GM18508 (cell line): ENCODE results near the gene DNAJB13.

ENCODE experiments used
- ATAC-seq: cut with Tn5 transposase; IDR thresholded peaks from one replicate; pipeline ENCODE4 v1.9.1; 2021; ENCODE audit warnings: moderate number of reproducible peaks; ENCODE audit not compliant: insufficient read depth, unreplicated experiment

Gene DNAJB13

GRCh38 chr11:74010306-74011300 is 59.8 kb downstream of the DNAJB13 start:
- no peak for ATAC-seq

GRCh38 chr11:74011360-74012073 is 60.7 kb downstream of the DNAJB13 start:
- peak; percentile 58 for ATAC-seq

DNA sequence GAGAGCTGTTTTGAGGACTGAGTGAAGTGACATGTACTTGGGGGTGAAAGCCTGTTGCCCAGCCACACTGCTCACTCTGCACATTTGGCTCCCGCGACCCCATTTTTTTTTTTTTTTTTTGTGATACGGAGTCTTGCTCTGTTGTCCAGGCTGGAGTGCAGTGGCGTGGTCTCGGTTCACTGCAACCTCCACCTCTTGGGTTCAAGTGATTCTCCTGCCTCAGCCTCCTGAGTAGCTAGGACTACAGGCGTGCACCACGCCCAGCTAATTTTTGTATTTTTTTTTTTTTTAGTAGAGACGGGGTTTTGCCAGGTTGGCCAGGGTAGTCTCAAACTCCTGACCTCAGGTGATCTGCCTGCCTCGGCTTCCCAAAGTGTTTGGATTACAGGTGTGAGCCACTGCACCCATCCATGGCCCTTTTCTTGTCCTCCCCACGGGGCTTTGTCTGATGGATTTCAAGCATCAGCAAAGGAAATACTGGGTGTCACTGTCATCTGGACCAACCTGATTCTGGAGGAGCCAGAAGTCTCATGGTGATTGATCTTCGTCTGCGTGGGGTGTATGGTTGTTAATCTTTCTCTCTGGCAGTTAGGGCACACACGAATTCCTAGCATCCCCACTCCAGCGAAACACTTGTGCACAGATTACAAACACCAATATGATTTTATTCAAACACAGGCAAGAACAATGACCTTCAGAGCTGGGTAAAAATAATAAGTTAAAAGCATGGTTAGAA is 61.4 kb downstream of the DNAJB13 start:
- ATAC-seq: no peak

DNA sequence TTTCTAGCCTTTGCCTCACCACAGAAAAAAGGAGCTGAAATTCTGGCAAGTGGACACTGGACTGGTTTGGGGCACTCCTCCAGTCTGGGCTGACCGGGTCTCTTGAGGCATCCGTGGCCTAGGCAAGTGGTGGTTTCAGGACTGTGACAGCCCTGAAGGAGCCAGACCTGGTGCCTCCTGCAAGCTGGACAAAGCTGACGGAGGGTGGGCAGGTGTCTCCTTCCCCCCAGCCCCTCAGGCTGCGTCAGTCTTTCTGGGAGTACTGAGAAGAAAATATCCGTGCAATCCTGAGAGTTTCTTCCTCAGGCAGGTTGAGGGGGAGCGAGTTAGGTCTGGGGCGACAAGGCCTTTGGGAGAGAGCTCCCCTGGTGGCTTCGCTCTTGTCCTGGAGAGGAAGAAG is 62.3 kb downstream of the DNAJB13 start:
- no peak for ATAC-seq

DNA sequence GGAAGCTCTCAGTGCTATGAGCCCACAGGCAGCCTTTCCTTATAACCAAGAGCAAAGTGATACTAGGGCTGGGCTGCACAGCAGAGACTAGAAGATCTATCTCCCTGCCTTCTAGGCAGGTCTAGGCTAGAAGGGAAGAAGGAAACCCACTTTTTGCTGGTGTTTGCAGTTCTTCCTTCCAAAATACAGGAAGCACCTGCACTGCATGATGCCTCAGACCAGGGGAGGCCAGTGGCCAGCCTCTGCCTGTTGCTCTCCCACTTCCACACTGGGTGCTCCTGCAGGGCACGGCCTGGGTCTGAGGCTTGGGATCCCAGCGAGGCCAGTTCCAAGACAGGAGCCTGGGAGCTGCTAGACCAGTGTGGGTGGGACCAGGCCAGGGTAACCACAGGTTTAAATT is 64.1 kb downstream of the DNAJB13 start:
- no peak for ATAC-seq

DNA sequence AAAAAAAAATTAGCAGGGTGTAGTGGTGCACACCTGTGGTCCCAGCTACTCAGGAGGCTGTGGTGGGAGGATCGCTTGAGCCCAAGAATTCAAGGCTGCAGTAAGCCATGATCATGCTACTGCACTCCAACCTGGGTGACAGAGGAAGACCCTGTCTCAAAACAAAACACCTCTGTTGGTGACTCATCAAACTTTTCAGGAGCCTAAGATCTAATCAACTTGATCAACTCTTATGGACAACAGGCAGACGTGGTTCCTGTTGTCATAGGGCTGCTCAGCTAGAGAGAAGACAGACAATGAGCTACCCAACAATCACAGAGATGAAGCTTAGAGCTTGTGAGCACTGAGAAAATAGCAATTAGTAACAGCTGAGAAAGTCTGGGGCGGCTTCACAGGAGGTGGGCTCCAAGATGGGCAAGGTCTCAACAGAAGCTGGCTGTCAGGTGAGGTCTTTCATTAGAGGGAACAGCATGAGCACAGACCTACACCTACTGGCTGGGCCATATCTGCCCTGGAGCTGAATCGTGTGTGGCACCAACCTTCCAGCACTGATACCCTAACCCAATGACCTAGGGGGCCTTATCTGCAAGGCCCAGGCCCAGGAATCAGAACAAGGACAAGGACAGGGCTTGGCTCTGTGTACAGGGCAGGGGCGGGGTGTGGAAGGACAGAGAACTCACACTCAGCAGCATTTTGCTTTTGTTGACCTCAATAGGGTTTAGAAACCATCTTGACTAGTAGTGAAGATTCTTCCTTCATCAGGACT is 65.3 kb downstream of the DNAJB13 start:
- no peak for ATAC-seq

DNA sequence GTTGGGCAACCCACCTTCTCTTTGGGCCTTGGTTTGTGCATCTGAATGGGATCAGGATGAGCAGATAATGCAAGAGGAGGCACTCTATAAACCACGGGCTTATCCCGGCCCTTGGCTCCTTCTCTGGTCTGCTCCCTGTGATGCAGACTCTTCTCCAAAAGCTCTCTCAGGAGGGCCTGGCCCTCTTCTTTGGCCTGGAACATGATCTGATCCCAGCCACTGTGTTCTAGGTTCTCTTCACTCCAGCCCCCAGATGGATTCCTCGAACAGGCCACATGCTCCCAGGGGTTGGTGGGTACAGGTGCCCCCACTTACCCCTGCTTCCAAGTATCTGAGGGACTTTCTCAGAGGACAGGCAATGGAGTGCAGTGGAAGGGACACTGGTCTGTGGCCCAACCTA is 66.8 kb downstream of the DNAJB13 start:
- ATAC-seq: no peak

GRCh38 chr11:74018331-74019005 is 67.6 kb downstream of the DNAJB13 start:
- no peak for ATAC-seq

- ATAC-seq: no peak
These were observed 68.4 kb downstream of the DNAJB13 start for GRCh38 chr11:74019104-74019738.

DNA sequence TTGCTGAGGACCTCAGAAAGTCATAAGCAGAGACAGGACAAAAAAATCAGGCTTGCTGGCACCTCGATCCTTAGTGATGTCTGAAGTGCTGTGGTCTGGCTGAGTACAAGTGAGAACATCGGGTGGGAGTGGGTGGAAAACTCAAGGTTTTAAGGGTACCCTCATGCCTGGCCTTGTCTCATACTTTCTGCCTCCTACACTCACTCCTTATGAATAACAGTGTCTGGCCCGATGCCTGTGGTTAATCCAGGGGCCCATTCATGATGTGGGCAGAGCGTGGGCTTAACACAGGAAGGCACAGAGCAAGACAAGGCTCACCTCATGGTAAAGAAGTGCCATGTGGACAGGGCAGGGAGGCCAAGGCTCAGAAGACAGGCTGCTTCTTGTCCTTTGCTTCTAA is 69.0 kb downstream of the DNAJB13 start:
- no peak for ATAC-seq
